ENCODE results near the gene PHACTR1.

PHACTR1 gene

GRCh38 chr6:13033145-13033544 lies 316.6 kb downstream of the PHACTR1 start:
- H3K9me3 ChIP-seq (ENCODE audit: control insufficient read depth, low read length) = no peaks in the 10 kb centered on the region

GRCh38 chr6:13034316-13034715 lies 317.7 kb downstream of the PHACTR1 start:
- Histone ChIP-seq H2BK120ac (ENCODE audit: low read depth, low read length) (no peak overlapping the region), H3K4me3 (ENCODE audit: insufficient read depth in 1 of 2, low read depth in 1 of 2, low read length in 2 of 2) (no peak overlapping the region), H3K79me1 (replicated peaks; ENCODE audit: low read length, poor library complexity, severe bottlenecking) (peaks cover 10% of the 10 kb centered on the region), H2AFZ (ENCODE audit: low read depth, low read length) (no peak overlapping the region), H3K27me3 (ENCODE audit: control insufficient read depth in 1 of 2, insufficient read depth in 1 of 2, low read length in 2 of 2) (no peaks in the 10 kb centered on the region), H3K4ac (ENCODE audit: low read depth in 1 of 2, low read length in 2 of 2) (no peak overlapping the region), H2BK5ac (ENCODE audit: low read depth, low read length, poor library complexity, severe bottlenecking) (no peak overlapping the region), H3K23ac (ENCODE audit: low read length in 2 of 2) (no peak overlapping the region), H3K4me2 (ENCODE audit: low read length, poor library complexity, severe bottlenecking) (no peak overlapping the region), H4K8ac (ENCODE audit: low read length) (no peak overlapping the region), H3K9me3 (ENCODE audit: control insufficient read depth, low read length) (no peaks in the 10 kb centered on the region), H2BK12ac (ENCODE audit: low read length in 2 of 2) (no peak overlapping the region), H3K18ac (ENCODE audit: low read depth in 1 of 2, low read length in 2 of 2) (no peak overlapping the region), H3K27ac (ENCODE audit: low read length, poor library complexity, severe bottlenecking) (no peak overlapping the region), H3K36me3 (ENCODE audit: control insufficient read depth in 1 of 2, insufficient read depth in 2 of 2, low read depth in 1 of 2, low read length in 2 of 2) (no peaks in the 10 kb centered on the region), H3K4me1 (ENCODE audit: control insufficient read depth, insufficient read depth, low read depth, low read length) (no peaks in the 10 kb centered on the region), H3K14ac (ENCODE audit: low read length in 2 of 2) (no peak overlapping the region), H4K91ac (ENCODE audit: low read length) (no peak overlapping the region), H2AK5ac (ENCODE audit: low read length, severe bottlenecking) (no peak overlapping the region), H3K9ac (ENCODE audit: low read length) (no peak overlapping the region), H2BK15ac (ENCODE audit: low read depth, poor library complexity, severe bottlenecking) (no peak overlapping the region)
- no peak for DNase-seq
- no CpG with 5 or more reads among the region's 1 CpG for WGBS

More at GRCh38 chr6:13033145-13033544, 316.6 kb downstream of the PHACTR1 start:
- Histone ChIP-seq H3K14ac (ENCODE audit: low read length in 2 of 2) (no peak overlapping the region), H3K4me1 (ENCODE audit: control insufficient read depth, insufficient read depth, low read depth, low read length) (no peaks in the 10 kb centered on the region), H2BK120ac (ENCODE audit: low read depth, low read length) (no peak overlapping the region), H3K9ac (ENCODE audit: low read length) (no peak overlapping the region), H3K36me3 (ENCODE audit: control insufficient read depth in 1 of 2, insufficient read depth in 2 of 2, low read depth in 1 of 2, low read length in 2 of 2) (no peaks in the 10 kb centered on the region), H2AK5ac (ENCODE audit: low read length, severe bottlenecking) (no peak overlapping the region), H4K8ac (ENCODE audit: low read length) (no peak overlapping the region), H3K23ac (ENCODE audit: low read length in 2 of 2) (no peak overlapping the region), H3K4ac (ENCODE audit: low read depth in 1 of 2, low read length in 2 of 2) (no peak overlapping the region), H2BK15ac (ENCODE audit: low read depth, poor library complexity, severe bottlenecking) (no peak overlapping the region), H3K4me2 (ENCODE audit: low read length, poor library complexity, severe bottlenecking) (no peak overlapping the region), H2BK5ac (ENCODE audit: low read depth, low read length, poor library complexity, severe bottlenecking) (no peak overlapping the region), H3K27me3 (ENCODE audit: control insufficient read depth in 1 of 2, insufficient read depth in 1 of 2, low read length in 2 of 2) (no peaks in the 10 kb centered on the region), H2BK12ac (ENCODE audit: low read length in 2 of 2) (no peak overlapping the region), H3K4me3 (ENCODE audit: insufficient read depth in 1 of 2, low read depth in 1 of 2, low read length in 2 of 2) (no peak overlapping the region), H3K27ac (ENCODE audit: low read length, poor library complexity, severe bottlenecking) (no peak overlapping the region), H2AFZ (ENCODE audit: low read depth, low read length) (no peak overlapping the region), H4K91ac (ENCODE audit: low read length) (no peak overlapping the region), H3K79me1 (replicated peaks; ENCODE audit: low read length, poor library complexity, severe bottlenecking) (peaks cover 14% of the 10 kb centered on the region), H3K18ac (ENCODE audit: low read depth in 1 of 2, low read length in 2 of 2) (no peak overlapping the region)
- DNase-seq = no peak
- no CpG with 5 or more reads among the region's 1 CpG for WGBS

GRCh38 chr6:13035606-13036005 lies 319.0 kb downstream of the PHACTR1 start:
- H3K27me3 ChIP-seq (ENCODE audit: control insufficient read depth in 1 of 2, insufficient read depth in 1 of 2, low read length in 2 of 2) = no peaks in the 10 kb centered on the region
- no peak overlapping the region for H3K4me2 ChIP-seq (ENCODE audit: low read length, poor library complexity, severe bottlenecking)
- no peak overlapping the region for H2AK5ac ChIP-seq (ENCODE audit: low read length, severe bottlenecking)
- no peak overlapping the region for H3K4me3 ChIP-seq (ENCODE audit: insufficient read depth in 1 of 2, low read depth in 1 of 2, low read length in 2 of 2)
- H3K14ac ChIP-seq (ENCODE audit: low read length in 2 of 2) = no peak overlapping the region
- H2BK12ac ChIP-seq (ENCODE audit: low read length in 2 of 2) = no peak overlapping the region
- H3K27ac ChIP-seq (ENCODE audit: low read length, poor library complexity, severe bottlenecking) = no peak overlapping the region
- no peak overlapping the region for H3K18ac ChIP-seq (ENCODE audit: low read depth in 1 of 2, low read length in 2 of 2)
- no peak overlapping the region for H2BK15ac ChIP-seq (ENCODE audit: low read depth, poor library complexity, severe bottlenecking)
- no peak for DNase-seq
- WGBS = 94% methylated on average over 1 of the region's 3 CpGs
- no peak overlapping the region for H2BK120ac ChIP-seq (ENCODE audit: low read depth, low read length)
- H3K36me3 ChIP-seq (ENCODE audit: control insufficient read depth in 1 of 2, insufficient read depth in 2 of 2, low read depth in 1 of 2, low read length in 2 of 2) = no peaks in the 10 kb centered on the region
- H3K9me3 ChIP-seq (ENCODE audit: control insufficient read depth, low read length) = no peaks in the 10 kb centered on the region
- H2BK5ac ChIP-seq (ENCODE audit: low read depth, low read length, poor library complexity, severe bottlenecking) = no peak overlapping the region
- H4K8ac ChIP-seq (ENCODE audit: low read length) = no peak overlapping the region
- no peak overlapping the region for H2AFZ ChIP-seq (ENCODE audit: low read depth, low read length)
- peaks cover 5% of the 10 kb centered on the region for H3K79me1 ChIP-seq (replicated peaks; ENCODE audit: low read length, poor library complexity, severe bottlenecking)
- no peaks in the 10 kb centered on the region for H3K4me1 ChIP-seq (ENCODE audit: control insufficient read depth, insufficient read depth, low read depth, low read length)
- no peak overlapping the region for H3K23ac ChIP-seq (ENCODE audit: low read length in 2 of 2)
- H4K91ac ChIP-seq (ENCODE audit: low read length) = no peak overlapping the region
- no peak overlapping the region for H3K4ac ChIP-seq (ENCODE audit: low read depth in 1 of 2, low read length in 2 of 2)
- no peak overlapping the region for H3K9ac ChIP-seq (ENCODE audit: low read length)

- H3K27ac ChIP-seq (ENCODE audit: low read length, poor library complexity, severe bottlenecking) = no peak overlapping the region
- H3K4me3 ChIP-seq (ENCODE audit: insufficient read depth in 1 of 2, low read depth in 1 of 2, low read length in 2 of 2) = no peak overlapping the region
- no peak overlapping the region for H3K9ac ChIP-seq (ENCODE audit: low read length)
- H2AFZ ChIP-seq (ENCODE audit: low read depth, low read length) = no peak overlapping the region
- H3K4me1 ChIP-seq (ENCODE audit: control insufficient read depth, insufficient read depth, low read depth, low read length) = no peaks in the 10 kb centered on the region
- DNase-seq = peak; percentile 8
- no peaks in the 10 kb centered on the region for H3K36me3 ChIP-seq (ENCODE audit: control insufficient read depth in 1 of 2, insufficient read depth in 2 of 2, low read depth in 1 of 2, low read length in 2 of 2)
- H4K8ac ChIP-seq (ENCODE audit: low read length) = no peak overlapping the region
- H2BK15ac ChIP-seq (ENCODE audit: low read depth, poor library complexity, severe bottlenecking) = no peak overlapping the region
- H3K27me3 ChIP-seq (ENCODE audit: control insufficient read depth in 1 of 2, insufficient read depth in 1 of 2, low read length in 2 of 2) = no peaks in the 10 kb centered on the region
- no peak overlapping the region for H3K4ac ChIP-seq (ENCODE audit: low read depth in 1 of 2, low read length in 2 of 2)
- no peaks in the 10 kb centered on the region for H3K9me3 ChIP-seq (ENCODE audit: control insufficient read depth, low read length)
- no peak overlapping the region for H2AK5ac ChIP-seq (ENCODE audit: low read length, severe bottlenecking)
- peaks cover 4% of the 10 kb centered on the region for H3K79me1 ChIP-seq (replicated peaks; ENCODE audit: low read length, poor library complexity, severe bottlenecking)
- H4K91ac ChIP-seq (ENCODE audit: low read length) = no peak overlapping the region
- no peak overlapping the region for H2BK12ac ChIP-seq (ENCODE audit: low read length in 2 of 2)
- no peak overlapping the region for H3K4me2 ChIP-seq (ENCODE audit: low read length, poor library complexity, severe bottlenecking)
- no peak overlapping the region for H3K18ac ChIP-seq (ENCODE audit: low read depth in 1 of 2, low read length in 2 of 2)
- H3K23ac ChIP-seq (ENCODE audit: low read length in 2 of 2) = no peak overlapping the region
- H3K14ac ChIP-seq (ENCODE audit: low read length in 2 of 2) = no peak overlapping the region
- H2BK5ac ChIP-seq (ENCODE audit: low read depth, low read length, poor library complexity, severe bottlenecking) = no peak overlapping the region
- no peak overlapping the region for H2BK120ac ChIP-seq (ENCODE audit: low read depth, low read length)
Measured at GRCh38 chr6:13038315-13038714, 321.7 kb downstream of the PHACTR1 start.

All from mesenchymal stem cell (in vitro differentiated cells and primary cell).